NCI-H524 (cell line): Measurements from ENCODE around the gene C1orf232.
A peak's percentile ranks its signal among the peaks of the same experiment; 100 is the strongest.

ENCODE experiments used
- DNase-seq, 2 experiments: peaks; one replicate each; lab custom pipeline; 2025; lab: John Stamatoyannopoulos, UW

C1orf232 gene

DNA sequence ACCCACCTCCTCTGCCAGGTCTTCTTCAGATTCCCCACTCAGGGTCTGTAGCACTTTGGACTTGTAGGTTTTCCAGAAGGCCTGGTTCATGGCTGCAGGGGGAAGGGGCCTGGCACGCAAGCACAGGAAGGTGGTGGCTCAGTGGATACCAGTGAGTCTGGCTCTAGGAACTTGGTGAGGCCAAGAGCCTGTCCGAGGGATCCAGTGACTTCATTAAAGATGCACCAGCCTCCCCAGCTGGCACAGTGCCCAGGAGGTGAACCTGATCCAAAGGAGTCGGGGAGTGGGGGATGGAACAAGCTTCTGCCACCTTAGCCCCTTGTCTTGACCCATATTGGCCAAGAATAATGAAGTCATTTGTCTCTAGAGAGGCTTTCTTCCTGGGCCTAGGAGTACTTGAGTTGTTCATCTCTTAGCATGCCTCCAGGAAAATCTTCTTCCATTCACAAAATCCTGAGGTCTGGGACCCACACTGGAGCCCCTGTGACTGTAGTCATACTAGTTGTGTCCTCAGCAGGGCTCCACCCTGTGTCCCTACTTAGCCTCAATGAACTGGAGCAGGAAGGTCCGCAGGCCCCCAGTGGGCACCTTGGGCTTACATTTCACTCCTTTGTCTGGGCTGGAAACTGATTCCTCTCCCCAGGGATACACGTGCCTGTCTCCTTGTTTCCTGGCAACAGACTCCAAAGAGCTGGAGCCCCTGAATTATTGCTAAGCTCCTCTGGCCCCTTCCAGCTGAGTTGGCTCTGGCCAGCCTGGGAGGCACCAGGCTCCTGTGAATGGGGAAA, at the start of gene C1orf232:
C1orf232 (minus strand) TSS at position 554 of the 788 bp plus-strand sequence; CDS start at position 90, 464 bp downstream.
- peak; percentile 55 to 80 for DNase-seq

- DNase-seq = no peak
These were observed 46.5 kb upstream of the C1orf232 start for GRCh38 chr1:26215246-26215645.

GRCh38 chr1:26213335-26213905, 44.7 kb upstream of the C1orf232 start:
- no peak for DNase-seq

GRCh38 chr1:26212726-26213125, 44.0 kb upstream of the C1orf232 start:
- DNase-seq = no peak

GRCh38 chr1:26210147-26210870, 41.5 kb upstream of the C1orf232 start:
- DNase-seq = peak; percentile 17 to 46

DNA sequence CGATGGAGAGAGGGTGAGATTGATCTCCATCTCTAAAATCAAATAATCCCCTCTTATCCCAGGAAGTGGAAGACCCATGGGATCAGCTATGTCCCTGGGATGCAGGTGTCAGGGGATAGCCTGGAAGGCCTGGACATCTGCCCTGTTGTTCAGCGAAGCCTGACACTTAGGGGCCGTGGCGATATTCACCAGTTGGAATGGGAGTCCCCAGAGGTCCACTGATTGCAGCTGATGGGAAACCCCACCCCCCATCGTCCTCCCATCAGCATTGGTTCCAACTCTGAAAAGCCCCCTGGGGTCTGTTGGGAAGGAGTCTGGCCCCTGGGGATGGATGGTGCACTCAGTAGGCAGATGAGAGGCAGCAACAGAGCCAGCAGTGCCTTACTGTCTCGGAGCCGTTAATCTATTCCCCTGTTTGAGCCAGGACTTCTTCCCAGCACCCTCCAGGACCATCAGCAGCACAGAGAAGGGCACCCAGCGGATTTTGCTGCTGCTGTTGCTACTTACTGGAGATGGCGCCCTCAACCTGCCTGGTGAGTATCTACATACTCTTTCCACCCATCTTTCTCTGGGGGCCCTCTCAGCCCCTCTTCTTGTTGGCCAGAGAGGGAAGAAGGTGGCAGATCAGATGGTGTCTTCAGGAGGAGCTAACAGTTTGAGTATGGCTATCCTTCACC, 35.0 kb upstream of the C1orf232 start:
- DNase-seq = peak; percentile 13 to 36

DNA sequence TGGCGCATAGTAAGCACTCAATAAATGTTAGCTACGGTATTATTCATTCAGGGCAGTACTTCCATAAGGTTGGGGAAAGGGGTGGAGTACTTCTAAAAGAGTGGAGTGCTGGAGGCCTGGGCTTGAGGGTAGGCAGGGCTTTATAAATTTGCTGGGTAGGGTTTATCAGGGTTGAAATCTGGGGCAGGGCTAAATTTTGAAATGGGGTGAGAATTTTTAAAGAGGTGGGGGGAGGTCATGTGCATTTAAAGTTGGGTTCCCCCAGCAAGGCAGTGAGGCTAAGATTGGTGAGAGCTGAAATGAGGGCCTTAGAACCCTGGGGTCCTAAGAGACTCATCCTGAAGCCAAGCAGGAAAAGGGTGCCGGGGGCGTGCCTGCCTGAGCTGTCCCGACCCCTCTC, 31.6 kb upstream of the C1orf232 start:
- no peak for DNase-seq

- DNase-seq = no peak
These were observed 29.1 kb upstream of the C1orf232 start for GRCh38 chr1:26197813-26198212.

DNA sequence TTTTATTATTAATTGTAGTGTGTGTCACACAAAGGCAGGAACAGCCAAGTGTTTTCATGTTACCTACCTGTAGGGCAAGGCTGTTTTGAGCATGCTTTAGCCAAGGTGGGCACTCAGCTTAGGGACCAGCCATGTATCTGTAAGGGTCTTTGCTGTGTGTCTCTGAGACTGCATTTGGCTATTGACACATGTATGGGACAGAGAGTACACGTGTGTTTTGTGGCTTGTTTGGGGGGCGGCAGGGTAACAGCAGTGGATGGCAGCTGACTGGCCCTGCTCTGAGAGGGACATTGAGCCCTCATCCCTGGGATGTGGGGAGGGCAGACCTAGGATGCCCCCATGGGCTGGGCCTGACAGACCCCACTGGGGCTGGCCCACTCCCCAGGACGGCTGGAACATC, 28.5 kb upstream of the C1orf232 start:
- no peak for DNase-seq

- no peak for DNase-seq
These were observed 27.0 kb upstream of the C1orf232 start for GRCh38 chr1:26195805-26196204.

- no peak for DNase-seq
These were observed 23.0 kb upstream of the C1orf232 start for GRCh38 chr1:26191739-26192138.

DNA sequence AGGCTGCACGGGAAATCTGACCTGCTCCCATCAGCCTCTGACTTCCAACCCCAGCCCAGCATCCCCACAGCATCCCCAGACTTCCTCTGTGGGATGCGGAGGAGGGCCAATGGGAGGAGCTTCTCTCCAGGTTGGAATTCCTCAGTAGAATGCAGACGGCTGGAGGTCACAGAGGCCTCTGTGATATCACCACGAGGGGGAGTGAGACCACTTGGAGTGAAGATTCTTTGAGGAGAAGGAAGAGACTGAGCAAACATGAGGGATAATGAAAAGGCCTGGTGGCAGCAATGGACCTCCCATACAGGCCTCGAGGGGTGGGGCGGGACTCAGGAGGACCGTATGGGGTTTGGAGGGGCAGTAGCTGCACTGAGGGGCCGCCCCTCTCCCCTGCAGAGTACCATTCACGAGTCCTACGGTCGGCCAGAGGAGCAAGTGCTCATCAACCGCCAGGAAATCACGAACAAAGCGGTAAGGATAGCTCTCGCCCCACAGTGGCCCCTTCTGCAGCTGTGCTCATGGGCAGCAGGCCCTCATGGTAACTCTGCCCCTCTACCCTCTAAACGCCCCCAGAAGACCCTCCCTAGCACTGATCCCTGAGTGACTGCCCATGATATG, 21.7 kb upstream of the C1orf232 start, which contains the start of gene CATSPER4:
CATSPER4 (plus strand) TSS at position 230 of the 615 bp plus-strand sequence; CDS start at position 256, 26 bp downstream.
- peak; percentile 6 to 34 for DNase-seq

- no peak for DNase-seq
These were observed 21.1 kb upstream of the C1orf232 start for GRCh38 chr1:26189751-26190275.

- DNase-seq = no peak
These were observed 20.6 kb upstream of the C1orf232 start for GRCh38 chr1:26189331-26189730.

DNA sequence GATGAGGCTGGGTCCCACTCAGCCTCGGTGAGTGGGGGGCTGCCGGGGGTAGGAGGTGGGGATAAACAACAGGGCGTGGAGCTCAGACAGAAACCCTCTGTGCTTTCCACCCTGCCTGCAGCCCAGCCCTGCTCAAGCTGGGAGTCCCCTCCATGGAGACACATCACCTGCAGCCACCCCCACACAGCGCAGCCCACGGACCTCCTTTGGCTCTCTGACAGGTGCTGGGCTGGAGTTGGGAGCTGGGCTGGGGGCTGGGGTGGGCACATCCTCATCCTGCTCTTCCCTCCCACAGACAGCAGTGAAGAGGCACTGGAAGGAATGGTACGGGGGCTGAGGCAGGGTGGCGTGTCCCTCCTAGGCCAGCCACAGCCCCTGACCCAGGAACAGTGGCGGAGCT, 19.7 kb upstream of the C1orf232 start:
- no peak for DNase-seq

DNA sequence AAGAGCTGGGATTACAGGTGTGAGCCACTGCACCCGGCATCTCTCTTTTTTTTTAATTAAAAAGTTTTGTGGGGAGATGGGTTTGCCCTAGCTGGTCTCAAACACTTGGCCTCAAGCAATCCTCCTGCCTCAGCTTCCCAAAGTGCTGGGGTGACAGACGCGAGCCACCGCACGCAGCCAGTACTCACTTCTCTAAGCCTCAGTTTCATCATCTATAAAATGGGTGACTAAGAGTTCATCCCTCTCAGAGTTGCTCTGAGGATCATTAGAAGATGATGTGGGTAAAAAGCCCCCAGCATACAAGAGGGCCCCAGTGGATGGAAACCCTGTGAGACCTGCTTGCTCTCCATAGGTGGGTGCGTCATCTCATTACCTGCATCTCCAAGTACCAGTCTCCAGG, 19.1 kb upstream of the C1orf232 start:
- no peak for DNase-seq

DNA sequence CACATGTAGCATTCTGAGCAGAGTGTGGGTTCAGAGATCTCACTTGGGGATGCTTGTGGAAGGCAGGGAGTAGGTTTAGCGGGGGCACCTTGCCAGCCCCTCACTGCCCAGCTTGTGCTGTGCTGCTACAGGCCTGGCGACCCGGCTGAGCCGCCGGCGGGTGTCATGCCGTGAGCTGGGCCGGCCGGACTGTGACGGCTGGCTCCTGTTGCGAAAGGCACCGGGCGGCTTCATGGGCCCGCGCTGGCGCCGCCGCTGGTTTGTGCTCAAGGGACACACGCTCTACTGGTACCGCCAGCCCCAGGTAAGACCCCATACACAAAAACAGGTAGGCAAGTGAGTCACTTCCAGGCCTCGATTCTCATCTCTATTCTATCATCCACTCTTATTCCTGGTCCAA, 16.1 kb upstream of the C1orf232 start:
- no peak for DNase-seq

DNA sequence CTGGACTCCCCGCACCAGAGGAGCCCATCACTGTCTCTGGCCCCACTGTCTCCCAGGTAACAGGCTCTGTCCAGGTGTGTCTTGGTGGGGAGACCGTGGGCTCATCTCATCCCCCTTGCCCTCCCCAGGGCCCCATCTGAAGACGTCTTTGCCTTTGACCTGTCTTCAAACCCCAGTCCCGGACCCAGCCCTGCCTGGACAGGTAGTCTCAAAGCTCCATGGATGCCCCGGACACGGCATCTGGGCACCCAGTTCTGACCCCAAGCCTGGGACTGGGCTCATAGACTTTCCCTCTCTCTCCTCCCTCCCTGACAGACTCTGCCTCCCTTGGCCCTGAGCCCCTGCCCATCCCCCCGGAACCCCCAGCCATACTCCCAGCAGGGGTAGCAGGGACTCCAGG, 15.3 kb upstream of the C1orf232 start:
- no peak for DNase-seq

GRCh38 chr1:26182383-26182696, 13.6 kb upstream of the C1orf232 start:
- no peak for DNase-seq

GRCh38 chr1:26181586-26182382, 13.0 kb upstream of the C1orf232 start:
- DNase-seq = no peak

DNA sequence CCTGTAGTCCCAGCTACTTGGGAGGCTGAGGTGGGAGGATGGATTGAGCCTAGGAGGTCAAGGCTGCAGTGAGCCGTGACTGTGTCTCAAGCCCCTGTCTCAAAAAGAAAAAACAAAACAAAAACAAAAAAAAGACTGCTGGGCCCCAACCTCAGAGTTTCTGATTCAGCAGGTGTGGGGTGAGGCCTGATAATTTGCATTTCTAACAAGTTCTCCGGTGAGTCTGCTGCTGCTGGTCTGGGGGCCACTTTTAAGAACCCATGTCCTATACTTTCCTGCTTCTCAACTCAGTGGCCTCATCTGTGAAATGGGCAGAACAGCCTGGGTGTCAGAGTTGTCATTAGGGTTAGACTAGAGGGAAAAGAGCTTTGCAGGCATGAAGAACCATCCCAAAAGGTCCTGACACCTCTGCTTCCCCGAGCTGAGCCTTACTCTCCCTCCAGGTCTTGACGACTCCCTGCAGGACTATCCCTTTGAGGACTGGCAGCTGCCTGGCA, 11.3 kb upstream of the C1orf232 start:
- DNase-seq = no peak
